OCI-LY3 (cell line): Measurements from ENCODE around the gene SOX4.

Experiments used
- H2AFZ ChIP-seq: fragments of 200-600, 300-600 bp; shearing (Covaris generic); 2 replicates; pipeline ENCODE4 v1.6.0; 2014; ENCODE audit warnings: antibody characterized with exemption, low read depth, low read length
- H3K27ac ChIP-seq: fragments of 200-600, 300-600 bp; sonication (generic); 2 replicates; pipeline ENCODE4 v1.5.1; 2014; ENCODE audit warnings: mild to moderate bottlenecking, low read length, moderate library complexity, mixed read lengths
- H3K27me3 ChIP-seq: fragments of 200-600, 300-600 bp; sonication (generic); 2 replicates; pipeline ENCODE4 v1.6.1; 2014; ENCODE audit warnings: low read depth, low read length, mixed read lengths
- H3K36me3 ChIP-seq: fragments of 200-600, 300-600 bp; sonication (generic); replicated peaks from 2 replicates; pipeline ENCODE3; 2014; ENCODE audit warnings: low read depth, low read length, mixed read lengths
- H3K4me1 ChIP-seq: fragments of 300-600, 200-600 bp; sonication (generic); 2 replicates; pipeline ENCODE4 v1.6.1; 2014; ENCODE audit warnings: low read length, mixed read lengths
- H3K4me2 ChIP-seq: fragments of 200-600, 300-600 bp; sonication (generic); 2 replicates; pipeline ENCODE4 v1.6.1; 2014; ENCODE audit warnings: low read length, mixed read lengths
- H3K4me3 ChIP-seq: fragments of 300-600, 200-600 bp; sonication (generic); 2 replicates; pipeline ENCODE4 v1.5.1; 2014; ENCODE audit warnings: antibody characterized with exemption, mild to moderate bottlenecking, low read length, moderate library complexity
- H3K79me2 ChIP-seq: fragments of 300-600, 200-600 bp; shearing (Covaris generic); 2 replicates; pipeline ENCODE4 v1.6.1; 2014; ENCODE audit warnings: mild to moderate bottlenecking, low read length, mixed read lengths
- H3K9ac ChIP-seq: fragments of 300-600, 200-600 bp; shearing (Covaris generic); 2 replicates; pipeline ENCODE4 v1.6.0; 2014; ENCODE audit warnings: mild to moderate bottlenecking, low read length, moderate library complexity
- H3K9me3 ChIP-seq: fragments of 200-600, 300-600 bp; shearing (Covaris generic); 2 replicates; pipeline ENCODE4 v1.6.1; 2014; ENCODE audit warnings: low read length, mixed read lengths; ENCODE audit not compliant: insufficient read depth
- H4K20me1 ChIP-seq: fragments of 200-600, 300-600 bp; sonication (generic); 2 replicates; pipeline ENCODE4 v1.6.1; 2016; ENCODE audit warnings: low read length, mixed read lengths; ENCODE audit not compliant: insufficient read depth
- CTCF ChIP-seq: fragments of 200-600, 300-600 bp; sonication (generic); IDR thresholded peaks from 2 replicates; pipeline ENCODE4 v1.5.1; 2014; ENCODE audit warnings: antibody characterized with exemption, low read length, low read depth
- EZH2phosphoT487 ChIP-seq: fragments of 200-600 bp; shearing (Covaris generic); IDR thresholded peaks from 2 replicates; pipeline ENCODE4 v1.6.1; 2018; ENCODE audit warnings: antibody characterized with exemption, mixed run types, low read depth

SOX4 gene

GRCh38 chr6:21565431-21565830 lies 28.1 kb upstream of the SOX4 start:
- Histone ChIP-seq H3K4me1 (no peaks in the 10 kb centered on the region), H3K79me2 (no peaks in the 10 kb centered on the region), H3K9me3 (no peaks in the 10 kb centered on the region), H3K27me3 (no peaks in the 10 kb centered on the region), H3K4me2 (no peak overlapping the region), H3K27ac (no peak overlapping the region), H4K20me1 (no peaks in the 10 kb centered on the region), H3K36me3 (no peaks in the 10 kb centered on the region), H2AFZ (no peak overlapping the region), H3K9ac (no peak overlapping the region), H3K4me3 (no peak overlapping the region)
- TF ChIP-seq CTCF (no peak), EZH2phosphoT487 (no peak)

- H3K27me3 ChIP-seq, result no peaks in the 10 kb centered on the region
- no peak overlapping the region for H3K9ac ChIP-seq
- no peak for TF ChIP-seq CTCF
- H3K4me1 ChIP-seq, result no peaks in the 10 kb centered on the region
- H3K36me3 ChIP-seq, result no peaks in the 10 kb centered on the region
- no peak overlapping the region for H3K27ac ChIP-seq
- no peak overlapping the region for H3K4me3 ChIP-seq
- H3K9me3 ChIP-seq, result no peaks in the 10 kb centered on the region
- H3K4me2 ChIP-seq, result no peak overlapping the region
- H4K20me1 ChIP-seq, result no peaks in the 10 kb centered on the region
- no peak overlapping the region for H2AFZ ChIP-seq
- no peaks in the 10 kb centered on the region for H3K79me2 ChIP-seq
These were observed 15.0 kb upstream of the SOX4 start for GRCh38 chr6:21578523-21578922.

GRCh38 chr6:21582651-21583050 lies 10.9 kb upstream of the SOX4 start:
- Histone ChIP-seq H3K9ac (no peak overlapping the region), H3K9me3 (no peaks in the 10 kb centered on the region), H3K4me2 (no peak overlapping the region), H3K36me3 (no peaks in the 10 kb centered on the region), H4K20me1 (no peaks in the 10 kb centered on the region), H3K4me3 (no peak overlapping the region), H3K79me2 (no peaks in the 10 kb centered on the region), H3K27ac (no peak overlapping the region), H2AFZ (no peak overlapping the region), H3K4me1 (peaks cover 6% of the 10 kb centered on the region), H3K27me3 (no peaks in the 10 kb centered on the region)
- TF ChIP-seq EZH2phosphoT487 (no peak), CTCF (no peak)

GRCh38 chr6:21586300-21586699 lies 7.3 kb upstream of the SOX4 start:
- Histone ChIP-seq H3K27ac (no peak overlapping the region; the same call in 1 of the 2 replicates), H3K9me3 (no peaks in the 10 kb centered on the region), H3K79me2 (no peaks in the 10 kb centered on the region), H3K27me3 (no peaks in the 10 kb centered on the region), H3K4me3 (peak overlapping the region; percentile 85), H3K4me2 (peak overlapping the region; percentile 75), H3K4me1 (peaks cover 15% of the 10 kb centered on the region), H3K9ac (peak overlapping the region; percentile 84), H4K20me1 (no peaks in the 10 kb centered on the region), H3K36me3 (no peaks in the 10 kb centered on the region), H2AFZ (no peak overlapping the region)
- TF ChIP-seq EZH2phosphoT487 (no peak), CTCF (no peak)
